Endothelial cell (in vitro differentiated cells): ENCODE results near the gene SEPHS1. TPM values are rescaled to one million over a fixed set of nuclear protein-coding genes. Genes with fewer than 3 reads are reported as not detected.
A peak's percentile ranks its signal among the peaks of the same experiment; 100 is the strongest.

Experiments
- DNase-seq: peaks from one replicate; pipeline ENCODE4 v3.0.0; 2021; ENCODE audit warnings: low spot score
- H3K27ac Mint-ChIP-seq: one replicate; pipeline ENCODE4 v1.8.0; 2021; ENCODE audit warnings: mixed read lengths, inconsistent platforms; ENCODE audit not compliant: unreplicated experiment
- H3K27me3 Mint-ChIP-seq: one replicate; pipeline ENCODE4 v1.8.0; 2021; ENCODE audit warnings: mild to moderate bottlenecking, moderate library complexity, mixed read lengths, inconsistent platforms; ENCODE audit not compliant: unreplicated experiment
- H3K36me3 Mint-ChIP-seq: one replicate; pipeline ENCODE4 v1.8.0; 2021; ENCODE audit warnings: mild to moderate bottlenecking, low read depth, mixed read lengths, inconsistent platforms; ENCODE audit not compliant: unreplicated experiment
- H3K4me1 Mint-ChIP-seq: one replicate; pipeline ENCODE4 v1.8.0; 2021; ENCODE audit warnings: mild to moderate bottlenecking, mixed read lengths, inconsistent platforms; ENCODE audit not compliant: unreplicated experiment
- H3K4me3 Mint-ChIP-seq: one replicate; pipeline ENCODE4 v1.8.0; 2021; ENCODE audit warnings: mild to moderate bottlenecking, mixed read lengths, inconsistent platforms; ENCODE audit not compliant: unreplicated experiment
- H3K9me3 Mint-ChIP-seq: one replicate; pipeline ENCODE4 v1.8.0; 2021; ENCODE audit warnings: mixed read lengths, inconsistent platforms; ENCODE audit not compliant: unreplicated experiment
- total RNA-seq: library from RNA; stranded (reverse); fragmentation: NEBNext Ultra II Directional; extraction: Animal tissue kit (Norgen Biotek cat#: 25700); gene quantifications from one replicate; pipeline ENCODE4 v1.2.1, GENCODE V29; 2021; ENCODE audit not compliant: unreplicated experiment
- TF ChIP-seq, protein P1 (sequence below): fragments of 200-600 bp; sonication (generic); IDR thresholded peaks from one replicate; pipeline ENCODE4 v1.5.0; 2021; ENCODE audit warnings: antibody characterized with exemption; ENCODE audit not compliant: unreplicated experiment

Gene SEPHS1
- total RNA-seq, 1 donor from 2014 or later: 74.9 TPM

GRCh38 chr10:13302821-13303555 is 45.1 kb downstream of the SEPHS1 start:
- TF ChIP-seq, protein P1, sequence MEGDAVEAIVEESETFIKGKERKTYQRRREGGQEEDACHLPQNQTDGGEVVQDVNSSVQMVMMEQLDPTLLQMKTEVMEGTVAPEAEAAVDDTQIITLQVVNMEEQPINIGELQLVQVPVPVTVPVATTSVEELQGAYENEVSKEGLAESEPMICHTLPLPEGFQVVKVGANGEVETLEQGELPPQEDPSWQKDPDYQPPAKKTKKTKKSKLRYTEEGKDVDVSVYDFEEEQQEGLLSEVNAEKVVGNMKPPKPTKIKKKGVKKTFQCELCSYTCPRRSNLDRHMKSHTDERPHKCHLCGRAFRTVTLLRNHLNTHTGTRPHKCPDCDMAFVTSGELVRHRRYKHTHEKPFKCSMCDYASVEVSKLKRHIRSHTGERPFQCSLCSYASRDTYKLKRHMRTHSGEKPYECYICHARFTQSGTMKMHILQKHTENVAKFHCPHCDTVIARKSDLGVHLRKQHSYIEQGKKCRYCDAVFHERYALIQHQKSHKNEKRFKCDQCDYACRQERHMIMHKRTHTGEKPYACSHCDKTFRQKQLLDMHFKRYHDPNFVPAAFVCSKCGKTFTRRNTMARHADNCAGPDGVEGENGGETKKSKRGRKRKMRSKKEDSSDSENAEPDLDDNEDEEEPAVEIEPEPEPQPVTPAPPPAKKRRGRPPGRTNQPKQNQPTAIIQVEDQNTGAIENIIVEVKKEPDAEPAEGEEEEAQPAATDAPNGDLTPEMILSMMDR: no peak
- no peak for DNase-seq
- H3K4me1 Mint-ChIP-seq: peaks cover 12% of the 10 kb centered on the region
- no peaks in the 10 kb centered on the region for H3K36me3 Mint-ChIP-seq
- H3K4me3 Mint-ChIP-seq: no peak overlapping the region
- H3K27ac Mint-ChIP-seq: no peak overlapping the region
- H3K9me3 Mint-ChIP-seq: no peaks in the 10 kb centered on the region
- H3K27me3 Mint-ChIP-seq: peaks cover 7% of the 10 kb centered on the region

GRCh38 chr10:13299437-13300287 is 48.4 kb downstream of the SEPHS1 start, which contains the start of gene PHYH:
Gene PHYH (minus strand): TSS chr10:13300064. CDS start chr10:13300042, 22 bp downstream.
- H3K4me3 Mint-ChIP-seq: peak within 1 kb of the TSS; percentile 86
- peak within 1 kb of the TSS; percentile 64 for H3K27ac Mint-ChIP-seq
- no peaks in the 10 kb centered on the region for H3K36me3 Mint-ChIP-seq
- H3K9me3 Mint-ChIP-seq: no peaks in the 10 kb centered on the region
- peaks cover 12% of the 10 kb centered on the region for H3K4me1 Mint-ChIP-seq
- peak; percentile 78 for DNase-seq
- peaks cover 8% of the 10 kb centered on the region for H3K27me3 Mint-ChIP-seq
- TF ChIP-seq, protein P1: no peak

GRCh38 chr10:13298748-13299436 is 49.2 kb downstream of the SEPHS1 start:
- H3K9me3 Mint-ChIP-seq: no peaks in the 10 kb centered on the region
- H3K27ac Mint-ChIP-seq: peak overlapping the region; percentile 46

DNA sequence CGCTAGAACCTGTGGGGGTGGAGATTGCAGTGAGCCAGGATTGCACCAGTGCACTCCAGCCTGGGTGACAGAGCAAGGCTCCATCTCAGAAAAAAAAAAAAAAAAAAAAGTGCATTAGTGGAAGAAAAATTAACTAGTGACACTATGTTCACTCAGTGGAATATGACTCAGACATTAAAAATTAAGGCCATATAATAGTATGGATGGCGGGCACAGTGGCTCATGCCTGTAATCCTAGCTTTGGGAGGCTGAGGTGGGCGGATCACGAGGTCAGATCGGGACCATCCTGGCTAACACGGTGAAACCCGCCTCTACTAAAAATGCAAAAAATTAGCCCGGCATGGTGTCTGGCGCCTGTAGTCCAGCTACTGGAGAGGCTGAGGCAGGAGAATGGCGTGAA is 51.6 kb downstream of the SEPHS1 start:
- no peaks in the 10 kb centered on the region for H3K9me3 Mint-ChIP-seq
- peaks cover 7% of the 10 kb centered on the region for H3K4me1 Mint-ChIP-seq
- H3K36me3 Mint-ChIP-seq: no peaks in the 10 kb centered on the region
- peaks cover 7% of the 10 kb centered on the region for H3K27me3 Mint-ChIP-seq
- no peak overlapping the region for H3K4me3 Mint-ChIP-seq
- TF ChIP-seq, protein P1: no peak
- DNase-seq: no peak
- H3K27ac Mint-ChIP-seq: no peak overlapping the region

More at GRCh38 chr10:13298748-13299436, 49.2 kb downstream of the SEPHS1 start:
- no peak for DNase-seq
- H3K4me3 Mint-ChIP-seq: peak overlapping the region; percentile 83
- peaks cover 12% of the 10 kb centered on the region for H3K4me1 Mint-ChIP-seq
- no peaks in the 10 kb centered on the region for H3K36me3 Mint-ChIP-seq
- H3K27me3 Mint-ChIP-seq: peaks cover 7% of the 10 kb centered on the region
- TF ChIP-seq, protein P1: no peak
